ENCODE measurements around the gene TUFT1.

DNA sequence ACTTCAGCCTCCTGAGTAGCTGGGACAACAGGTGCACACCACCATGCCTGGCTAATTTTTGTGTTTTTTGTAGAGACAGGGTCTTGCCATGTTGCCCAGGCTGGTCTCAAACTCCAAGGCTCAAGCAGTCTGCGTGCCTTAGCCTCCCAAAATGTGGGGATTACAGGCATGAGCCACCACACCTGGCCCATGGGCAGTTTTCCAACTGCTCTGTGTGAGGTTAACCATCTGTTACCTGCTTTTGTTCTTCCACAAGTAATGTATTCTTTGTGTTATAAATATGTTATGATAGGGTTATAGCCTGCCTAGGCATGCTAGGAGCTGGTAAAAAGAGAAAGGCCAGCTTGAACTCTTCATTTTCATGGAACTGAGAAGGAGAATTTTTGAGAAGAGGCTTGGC is 30.7 kb downstream of the TUFT1 start:
- TF ChIP-seq POLR2A (IDR thresholded peaks at IDR 0.05): no peak
- TF ChIP-seq, protein P1, sequence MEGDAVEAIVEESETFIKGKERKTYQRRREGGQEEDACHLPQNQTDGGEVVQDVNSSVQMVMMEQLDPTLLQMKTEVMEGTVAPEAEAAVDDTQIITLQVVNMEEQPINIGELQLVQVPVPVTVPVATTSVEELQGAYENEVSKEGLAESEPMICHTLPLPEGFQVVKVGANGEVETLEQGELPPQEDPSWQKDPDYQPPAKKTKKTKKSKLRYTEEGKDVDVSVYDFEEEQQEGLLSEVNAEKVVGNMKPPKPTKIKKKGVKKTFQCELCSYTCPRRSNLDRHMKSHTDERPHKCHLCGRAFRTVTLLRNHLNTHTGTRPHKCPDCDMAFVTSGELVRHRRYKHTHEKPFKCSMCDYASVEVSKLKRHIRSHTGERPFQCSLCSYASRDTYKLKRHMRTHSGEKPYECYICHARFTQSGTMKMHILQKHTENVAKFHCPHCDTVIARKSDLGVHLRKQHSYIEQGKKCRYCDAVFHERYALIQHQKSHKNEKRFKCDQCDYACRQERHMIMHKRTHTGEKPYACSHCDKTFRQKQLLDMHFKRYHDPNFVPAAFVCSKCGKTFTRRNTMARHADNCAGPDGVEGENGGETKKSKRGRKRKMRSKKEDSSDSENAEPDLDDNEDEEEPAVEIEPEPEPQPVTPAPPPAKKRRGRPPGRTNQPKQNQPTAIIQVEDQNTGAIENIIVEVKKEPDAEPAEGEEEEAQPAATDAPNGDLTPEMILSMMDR (IDR thresholded peaks at IDR 0.05): no peak
